Testis (tissue), 2 donors: ENCODE data around the gene FBXO4.

Source experiments
- POLR2A ChIP-seq: fragments of 450-650 bp; IDR thresholded peaks from one replicate; pipeline ENCODE4 v1.6.1; 2017; ENCODE audit warnings: antibody characterized with exemption, mild to moderate bottlenecking, moderate library complexity
- TF ChIP-seq, protein P1 (sequence below), 3 experiments: fragments of 450-650 bp in 2 of 3; fragments of 200-600 bp in 1 of 3; sonication (generic) in 1 of 3; IDR thresholded peaks; one replicate each; pipeline ENCODE4 v1.5.1; 2016 to 2019; ENCODE audit warnings: antibody characterized with exemption in 3 of 3, mild to moderate bottlenecking in 2 of 3, moderate library complexity in 1 of 3

- TF ChIP-seq, protein P1, sequence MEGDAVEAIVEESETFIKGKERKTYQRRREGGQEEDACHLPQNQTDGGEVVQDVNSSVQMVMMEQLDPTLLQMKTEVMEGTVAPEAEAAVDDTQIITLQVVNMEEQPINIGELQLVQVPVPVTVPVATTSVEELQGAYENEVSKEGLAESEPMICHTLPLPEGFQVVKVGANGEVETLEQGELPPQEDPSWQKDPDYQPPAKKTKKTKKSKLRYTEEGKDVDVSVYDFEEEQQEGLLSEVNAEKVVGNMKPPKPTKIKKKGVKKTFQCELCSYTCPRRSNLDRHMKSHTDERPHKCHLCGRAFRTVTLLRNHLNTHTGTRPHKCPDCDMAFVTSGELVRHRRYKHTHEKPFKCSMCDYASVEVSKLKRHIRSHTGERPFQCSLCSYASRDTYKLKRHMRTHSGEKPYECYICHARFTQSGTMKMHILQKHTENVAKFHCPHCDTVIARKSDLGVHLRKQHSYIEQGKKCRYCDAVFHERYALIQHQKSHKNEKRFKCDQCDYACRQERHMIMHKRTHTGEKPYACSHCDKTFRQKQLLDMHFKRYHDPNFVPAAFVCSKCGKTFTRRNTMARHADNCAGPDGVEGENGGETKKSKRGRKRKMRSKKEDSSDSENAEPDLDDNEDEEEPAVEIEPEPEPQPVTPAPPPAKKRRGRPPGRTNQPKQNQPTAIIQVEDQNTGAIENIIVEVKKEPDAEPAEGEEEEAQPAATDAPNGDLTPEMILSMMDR (IDR thresholded peaks at IDR 0.05) = no peak
- no peak for TF ChIP-seq POLR2A
Measured at GRCh38 chr5:41918105-41918504, 7.0 kb upstream of the FBXO4 start.
